ENCODE results near the gene ARID1A.
"Not testable (repeated sequence)": the region's sequence is repeated elsewhere in the genome, so short reads cannot be mapped to it uniquely, and the experiment has no call there.

Gene ARID1A

DNA sequence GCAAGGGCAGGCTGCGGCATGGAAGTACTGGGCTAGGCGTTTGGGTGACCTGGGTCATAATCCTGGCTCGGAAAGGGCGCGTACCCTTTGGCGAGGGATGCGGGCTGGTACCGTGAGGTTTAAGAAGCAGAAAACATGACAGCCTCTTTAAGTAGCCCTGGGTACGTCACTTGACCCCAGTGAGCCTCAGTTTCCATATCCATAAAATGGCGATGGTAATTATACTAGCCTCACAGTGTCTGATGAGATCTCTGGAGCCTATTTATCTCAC lies 92.6 kb downstream of the ARID1A start:
- no peak for DNase-seq (ENCODE audit: low spot score)

DNA sequence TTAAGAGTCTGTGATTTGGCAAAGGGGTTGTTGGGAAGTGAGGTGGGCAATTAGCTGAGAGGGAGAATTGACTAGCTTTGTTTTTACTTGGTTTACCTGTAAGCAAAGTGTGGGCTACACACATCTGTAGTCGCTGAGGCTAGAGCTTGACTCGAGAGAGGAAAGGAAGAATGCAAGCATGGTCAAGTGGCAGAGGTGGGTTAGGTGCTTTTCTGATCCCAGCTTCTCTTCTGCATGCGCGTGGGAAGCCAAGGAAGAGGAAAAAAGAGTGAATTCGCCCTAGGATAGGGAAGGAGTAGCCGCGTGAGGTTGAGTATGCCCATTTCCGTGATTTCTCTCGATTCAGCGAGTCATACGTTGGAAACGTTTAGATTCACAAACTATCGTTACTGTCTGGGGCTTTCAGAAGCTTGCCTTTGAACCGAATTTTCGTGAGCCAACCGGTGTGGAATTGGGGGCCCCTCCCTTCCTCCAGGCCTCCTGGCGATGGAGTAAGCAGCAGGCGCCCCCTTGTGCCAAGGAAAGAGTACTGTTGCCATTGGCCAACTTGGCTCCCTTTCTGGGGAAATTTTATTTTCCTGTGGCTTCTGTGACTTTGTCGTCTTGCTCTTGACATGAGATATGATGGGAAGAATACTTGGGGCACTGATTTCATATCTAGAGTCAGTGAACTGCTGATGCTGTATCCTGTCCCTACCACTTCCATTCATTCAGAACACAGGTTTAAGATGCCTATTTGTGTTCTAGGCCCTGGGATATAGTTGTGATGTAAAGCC lies 93.2 kb downstream of the ARID1A start:
- DNase-seq (ENCODE audit: low spot score), result peak; percentile 90

DNA sequence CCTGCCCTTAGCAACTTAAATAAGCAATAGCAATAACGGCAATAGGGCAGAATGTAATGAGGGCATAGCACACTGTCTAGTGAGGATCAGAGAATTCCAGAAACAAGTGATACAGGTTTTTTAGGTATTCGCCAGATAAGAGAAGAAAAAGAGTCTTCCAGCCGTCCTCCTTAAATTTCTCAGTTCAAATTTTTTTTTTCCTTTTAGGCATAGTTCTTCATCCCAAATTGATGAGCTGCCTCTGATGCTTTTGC lies 93.7 kb downstream of the ARID1A start:
- DNase-seq (ENCODE audit: low spot score), result no peak

DNA sequence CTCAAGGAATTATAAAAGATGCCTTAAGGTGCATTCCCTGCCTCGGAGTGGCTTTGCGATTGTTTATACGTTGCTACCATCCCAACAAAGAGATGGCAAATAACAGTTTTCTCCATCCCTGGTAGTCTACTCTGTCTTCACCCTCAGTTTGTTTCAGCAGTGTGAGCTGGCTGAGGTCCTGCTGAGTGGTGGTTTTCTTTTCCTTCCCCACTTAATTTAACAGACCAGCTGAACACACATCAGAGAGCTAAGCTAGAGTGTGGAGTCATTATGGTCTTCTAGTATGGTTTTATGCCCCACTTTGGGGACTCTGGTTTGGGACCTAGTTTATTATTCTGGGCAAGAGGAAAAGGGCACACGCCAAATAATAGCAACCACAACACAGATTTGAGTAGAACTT lies 94.1 kb downstream of the ARID1A start:
- no peak for DNase-seq (ENCODE audit: low spot score)

DNA sequence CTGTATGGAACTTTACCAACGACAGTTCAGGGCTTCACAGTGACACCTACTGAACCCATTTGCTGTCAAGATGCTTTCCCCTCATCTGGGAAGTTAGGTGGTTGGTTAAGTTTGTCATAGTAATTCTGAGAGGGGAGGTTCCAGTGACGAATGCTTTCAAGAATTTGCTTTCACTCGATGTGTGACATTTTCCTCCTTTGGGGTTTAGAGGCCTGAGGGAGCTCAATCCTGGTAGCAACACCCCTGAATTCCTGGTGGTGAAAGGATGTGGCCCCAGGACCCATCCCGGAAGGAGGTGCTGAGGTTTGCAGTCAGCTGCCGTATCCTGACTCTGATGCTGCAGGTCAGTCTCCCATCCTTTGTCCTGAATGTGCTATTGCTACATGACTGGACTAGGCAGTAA lies 94.7 kb downstream of the ARID1A start:
- no peak for DNase-seq (ENCODE audit: low spot score)

DNA sequence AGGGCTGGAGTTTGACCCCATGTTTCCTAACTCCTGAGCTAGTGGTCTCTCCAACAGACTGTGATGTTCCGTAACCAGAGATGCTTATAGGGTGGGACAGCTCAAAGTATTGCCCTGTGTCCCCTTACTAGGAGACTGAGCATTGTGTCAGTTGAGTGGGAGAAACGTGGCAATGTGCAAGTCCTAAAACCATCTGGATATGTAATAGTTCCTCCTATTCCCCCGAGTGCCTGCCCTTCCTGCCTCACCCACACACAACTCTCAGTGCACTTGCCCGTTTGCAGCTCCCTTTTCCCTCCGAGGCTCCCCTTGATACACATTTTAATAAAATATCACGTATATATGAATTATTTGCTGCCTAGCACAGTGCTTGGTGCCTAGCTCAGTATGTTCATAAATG lies 95.3 kb downstream of the ARID1A start:
- no peak for DNase-seq (ENCODE audit: low spot score)

DNA sequence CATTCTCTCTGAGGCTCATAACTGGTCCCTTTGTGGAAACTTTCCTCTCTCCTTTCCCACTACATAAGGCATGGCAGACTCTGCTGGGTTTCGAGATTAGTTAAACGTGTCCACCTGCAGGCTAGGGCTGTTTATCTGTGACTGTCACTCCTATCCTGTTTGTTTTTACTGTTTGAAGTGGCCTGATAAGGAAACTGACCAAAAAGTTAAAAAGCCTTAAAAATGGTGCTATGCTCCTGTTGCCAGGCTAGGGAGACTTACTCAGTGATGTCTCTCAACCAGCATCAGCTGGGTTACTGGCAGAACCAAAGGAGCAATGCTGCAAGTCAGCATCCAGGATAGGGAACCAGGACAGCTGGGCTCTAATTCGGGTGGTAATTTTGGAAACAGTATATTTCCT lies 95.8 kb downstream of the ARID1A start:
- DNase-seq (ENCODE audit: low spot score), result no peak

DNA sequence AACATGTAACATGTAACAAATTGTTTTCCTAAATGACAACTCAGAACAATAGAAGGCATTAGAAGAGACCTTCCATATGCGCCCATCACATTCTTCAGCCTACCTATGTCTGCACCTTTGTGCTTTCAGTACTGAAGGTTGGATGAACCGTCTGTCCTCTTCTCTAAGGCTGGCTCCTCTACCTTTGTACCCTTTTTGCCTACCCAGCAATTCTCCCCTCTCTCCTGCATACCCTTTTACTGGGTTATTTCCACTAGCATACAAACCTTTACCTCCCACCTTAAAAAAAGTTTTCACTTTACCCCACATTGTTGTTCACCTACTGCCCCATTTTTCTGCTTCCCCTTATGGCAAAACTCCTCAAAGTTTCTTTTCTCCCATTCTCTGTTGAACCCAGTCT lies 97.1 kb downstream of the ARID1A start:
- no peak for DNase-seq (ENCODE audit: low spot score)

DNA sequence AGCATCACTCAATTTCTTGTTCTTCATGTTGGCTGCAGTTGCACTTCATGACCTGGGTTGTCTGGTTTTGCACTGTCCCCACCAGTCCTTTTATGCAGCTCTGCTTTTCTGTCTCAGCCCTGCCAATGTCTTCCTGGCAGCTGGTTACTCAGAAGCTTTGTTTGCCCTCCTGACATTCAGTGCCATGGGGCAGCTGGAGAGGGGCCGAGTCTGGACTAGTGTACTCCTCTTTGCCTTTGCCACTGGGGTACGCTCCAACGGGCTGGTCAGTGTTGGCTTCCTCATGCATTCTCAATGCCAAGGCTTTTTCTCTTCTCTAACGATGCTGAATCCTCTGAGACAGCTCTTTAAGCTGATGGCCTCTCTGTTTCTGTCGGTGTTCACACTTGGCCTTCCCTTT lies 98.6 kb downstream of the ARID1A start:
- DNase-seq (ENCODE audit: low spot score), result no peak

DNA sequence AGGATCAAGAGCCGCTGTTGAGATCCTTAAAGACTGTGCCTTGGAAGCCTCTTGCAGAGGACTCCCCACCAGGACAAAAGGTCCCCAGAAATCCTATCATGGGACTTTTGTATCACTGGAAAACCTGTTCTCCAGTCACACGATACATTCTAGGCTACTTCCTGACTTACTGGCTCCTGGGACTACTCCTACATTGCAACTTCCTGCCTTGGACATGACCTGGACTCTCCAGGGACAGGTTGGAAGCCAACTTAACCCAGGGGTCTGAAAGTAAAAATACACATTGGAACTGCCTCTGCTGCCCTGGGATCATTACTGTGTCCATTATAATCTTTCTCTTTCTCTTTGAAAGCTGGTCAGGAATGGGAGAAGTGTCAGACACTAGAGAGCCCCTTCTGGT lies 101.8 kb downstream of the ARID1A start:
- no peak for DNase-seq (ENCODE audit: low spot score)

DNA sequence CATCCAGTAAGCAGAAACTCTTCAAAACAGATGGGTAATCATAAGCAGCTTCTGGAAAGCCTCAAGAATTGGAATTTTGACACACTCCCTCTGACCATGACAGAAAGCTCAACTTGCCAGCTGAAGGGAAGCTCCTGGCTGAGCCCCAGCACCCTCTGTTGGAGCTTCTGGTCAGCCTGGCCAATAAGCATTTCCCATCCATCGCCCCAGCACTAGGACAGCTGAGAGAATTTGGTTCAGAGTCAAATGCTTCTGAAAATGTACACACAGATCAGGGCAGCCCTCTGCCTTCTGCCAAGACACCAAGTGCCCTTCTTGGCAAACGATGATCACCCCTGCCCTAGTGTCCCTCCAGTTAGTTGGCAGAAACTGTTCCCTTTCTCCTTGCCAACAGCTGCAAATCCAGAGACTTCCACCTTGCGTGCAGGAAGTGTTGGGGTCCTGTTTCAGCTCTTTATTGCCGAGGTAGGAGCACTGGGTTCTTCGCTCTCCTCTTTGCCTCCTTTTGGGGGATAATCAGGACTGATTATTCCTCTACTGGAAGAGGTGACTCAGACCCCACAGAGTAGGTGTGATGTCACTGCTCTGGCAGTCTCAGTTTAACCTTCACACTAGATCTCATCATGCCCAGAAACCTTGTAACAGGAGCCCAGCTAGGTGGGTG lies 103.8 kb downstream of the ARID1A start:
- peak; percentile 70 for DNase-seq (ENCODE audit: low spot score)

DNA sequence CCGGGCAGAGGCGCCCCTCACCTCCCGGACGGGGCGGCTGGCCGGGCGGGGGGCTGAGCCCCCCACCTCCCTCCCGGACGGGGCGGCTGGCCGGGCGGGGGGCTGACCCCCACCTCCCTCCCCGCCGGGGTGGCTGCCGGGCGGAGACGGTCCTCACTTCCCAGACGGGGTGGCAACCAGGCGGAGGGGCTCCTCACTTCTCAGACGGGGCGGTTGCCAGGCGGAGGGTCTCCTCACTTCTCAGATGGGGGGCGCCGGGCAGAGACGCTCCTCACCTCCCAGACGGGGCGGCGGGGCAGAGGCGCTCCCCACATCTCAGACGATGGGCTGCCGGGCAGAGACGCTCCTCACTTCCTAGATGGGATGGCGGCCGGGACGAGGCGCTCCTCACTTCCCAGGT lies 108.1 kb downstream of the ARID1A start:
- not testable (repeated sequence) for DNase-seq (ENCODE audit: low spot score)

DNA sequence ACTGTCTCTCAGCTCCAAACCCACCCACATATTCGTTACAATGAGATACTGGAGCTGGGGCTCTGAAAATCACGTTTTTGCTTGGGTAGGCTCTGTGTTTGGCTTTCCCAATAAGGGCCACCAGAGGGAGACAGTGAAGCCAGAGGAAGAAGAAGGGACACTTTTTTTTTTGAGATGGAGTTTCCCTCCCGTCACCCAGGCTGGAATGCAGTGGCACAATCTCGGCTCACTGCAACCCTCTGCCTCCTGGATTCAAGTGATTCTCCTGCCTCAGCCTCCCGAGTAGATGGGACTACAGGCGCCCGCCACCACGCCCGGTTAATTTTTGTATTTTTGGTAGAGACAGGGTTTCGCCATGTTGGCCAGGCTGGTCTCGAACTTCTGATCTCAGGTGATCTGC lies 114.3 kb downstream of the ARID1A start:
- not testable (repeated sequence) for DNase-seq (ENCODE audit: low spot score)

DNA sequence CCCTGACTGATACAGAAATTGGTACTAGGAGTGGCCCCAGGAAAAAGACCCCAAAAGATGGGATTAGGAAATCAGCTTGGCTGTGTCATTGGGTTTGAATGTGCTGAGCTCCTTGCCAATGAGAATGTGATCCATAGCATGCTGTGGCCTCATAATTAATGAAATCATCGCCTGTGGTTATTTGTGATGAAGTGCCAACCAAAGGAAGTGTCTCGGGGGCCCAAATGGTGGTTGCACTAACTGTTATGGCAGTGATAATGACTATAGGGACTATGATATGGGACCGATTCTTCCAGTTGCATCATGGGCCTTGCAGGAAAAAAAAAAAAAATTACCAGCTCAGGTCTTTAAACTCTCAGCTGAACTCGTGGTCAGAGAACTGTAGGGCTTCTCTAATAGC lies 115.2 kb downstream of the ARID1A start:
- no peak for DNase-seq (ENCODE audit: low spot score)

DNA sequence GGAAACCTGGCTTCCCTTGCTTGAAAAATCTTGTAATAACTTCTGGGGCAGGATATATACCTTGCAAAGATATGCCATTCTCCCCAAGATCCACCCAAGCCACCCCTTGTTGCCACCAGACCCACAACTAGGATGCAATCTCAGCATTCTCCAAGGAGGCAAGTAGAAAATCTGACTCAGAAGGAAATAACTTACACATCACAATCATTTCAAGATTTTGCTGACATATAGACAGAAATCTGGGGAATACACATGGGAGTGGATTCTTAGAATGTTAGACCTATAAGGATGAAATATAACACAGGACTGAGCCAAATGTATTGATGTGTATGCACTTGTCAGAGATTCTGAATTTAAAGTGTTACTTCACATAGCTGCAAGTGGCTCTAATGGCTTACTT lies 115.9 kb downstream of the ARID1A start:
- DNase-seq (ENCODE audit: low spot score), result no peak

DNA sequence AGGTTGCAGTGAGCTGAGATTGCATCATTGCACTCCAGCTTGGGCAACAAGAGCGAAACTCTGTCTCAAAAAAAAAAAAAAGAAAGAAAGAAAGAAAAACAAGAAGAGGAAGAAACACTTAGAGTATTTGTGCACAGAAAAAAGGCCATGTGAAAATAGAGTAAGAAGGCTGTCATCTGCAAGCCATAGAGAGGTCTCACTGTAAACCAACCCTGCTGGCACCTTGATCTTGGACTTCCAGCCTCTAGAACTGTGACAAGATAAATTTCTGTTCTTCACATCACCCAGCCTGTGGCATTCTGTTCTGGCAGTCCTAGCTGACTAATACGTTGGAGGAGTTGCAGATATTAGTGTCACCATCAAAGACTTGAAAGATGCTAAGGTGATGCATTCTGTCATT lies 118.6 kb downstream of the ARID1A start:
- no peak for DNase-seq (ENCODE audit: low spot score)

DNA sequence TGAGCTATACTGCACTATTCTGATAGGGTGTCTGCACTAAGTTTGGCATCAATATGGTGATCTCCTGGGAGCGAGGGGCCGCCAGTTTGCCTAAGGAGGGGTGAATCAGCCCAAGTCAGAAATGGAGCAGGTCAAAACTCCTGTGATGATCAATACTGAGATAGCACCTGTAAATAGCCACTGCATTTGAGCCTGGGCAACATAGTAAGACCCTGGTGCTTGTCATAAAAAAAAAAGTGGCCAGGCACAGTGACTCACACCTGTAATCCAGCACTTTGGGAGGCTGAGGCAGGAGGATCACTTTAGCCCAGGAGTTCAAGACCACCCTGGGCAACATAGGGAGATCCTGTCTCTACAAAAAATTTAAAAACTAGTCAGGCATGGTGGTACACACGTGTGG lies 119.1 kb downstream of the ARID1A start:
- no peak for DNase-seq (ENCODE audit: low spot score)

DNA sequence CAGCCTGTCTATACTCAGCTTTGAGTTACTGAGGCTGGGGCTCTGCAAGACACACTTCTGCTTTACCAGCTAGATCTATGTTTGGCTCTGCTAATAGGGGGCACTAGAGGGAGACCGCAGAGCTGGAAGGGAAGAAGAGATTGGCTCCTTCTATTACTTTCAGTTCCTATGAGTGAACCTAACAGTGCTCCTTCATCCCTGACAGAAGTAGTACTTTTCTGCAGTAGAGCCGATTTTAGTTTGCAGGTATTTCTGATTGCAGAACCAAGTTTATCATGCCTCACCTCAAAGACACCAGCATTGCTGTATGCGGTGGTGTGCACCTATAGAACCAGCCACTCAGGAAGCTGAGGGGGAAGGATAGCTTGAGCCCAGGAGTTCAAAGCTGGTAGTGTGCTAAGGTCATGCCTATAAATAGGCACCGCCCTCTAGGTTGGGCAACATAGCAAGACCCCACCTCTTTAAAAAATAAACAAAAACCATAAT lies 125.0 kb downstream of the ARID1A start:
- no peak for DNase-seq (ENCODE audit: low spot score)

DNA sequence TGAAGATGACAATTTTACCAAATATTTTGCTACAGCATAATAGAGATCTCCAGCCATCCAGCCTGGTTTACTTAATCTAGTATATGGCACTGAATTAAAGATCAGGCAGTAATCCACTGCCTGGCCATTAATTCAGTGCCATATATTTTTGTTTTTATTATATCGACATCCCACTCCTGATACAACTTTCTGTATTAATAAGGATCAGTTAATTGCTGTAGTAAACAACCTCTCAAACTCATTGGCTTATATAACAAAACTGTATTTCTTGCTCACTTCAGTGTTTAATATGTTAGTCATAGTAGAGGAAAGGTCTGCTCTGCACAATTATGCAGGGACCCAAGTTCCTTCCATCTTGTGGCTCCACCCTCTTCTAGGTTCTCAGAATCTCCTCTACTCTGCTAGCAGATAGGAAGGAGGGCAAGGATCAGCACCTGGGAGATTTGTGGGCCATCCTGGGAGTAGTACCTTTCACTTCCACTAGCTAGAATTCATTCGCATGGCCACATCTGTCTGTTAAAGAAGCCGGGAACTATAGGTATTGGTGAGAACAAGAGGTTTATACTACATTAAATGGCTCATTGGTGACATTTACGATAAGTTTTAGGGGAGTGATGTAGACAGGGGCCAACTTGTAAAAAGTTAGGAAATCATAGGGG lies 127.1 kb downstream of the ARID1A start:
- no peak for DNase-seq (ENCODE audit: low spot score)

DNA sequence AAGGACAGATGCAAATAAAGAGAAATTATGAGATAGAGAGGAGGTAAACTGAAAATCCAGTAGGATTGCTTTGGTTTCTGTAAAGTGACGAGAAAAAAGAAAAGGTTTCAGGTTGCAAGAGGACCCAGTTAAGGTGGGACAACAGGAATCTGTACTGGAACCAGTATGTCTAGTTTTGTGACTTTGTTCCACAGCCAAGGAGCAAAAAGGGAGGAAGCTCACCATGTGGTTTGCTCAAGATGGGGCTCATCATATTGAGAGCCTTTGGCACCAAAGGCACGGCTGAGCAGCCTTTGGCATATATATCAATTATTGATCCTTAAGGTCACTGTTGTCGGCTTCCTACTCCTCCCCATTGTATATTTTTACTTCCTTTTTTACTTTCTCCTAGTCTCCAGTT lies 128.9 kb downstream of the ARID1A start:
- no peak for DNase-seq (ENCODE audit: low spot score)

DNA sequence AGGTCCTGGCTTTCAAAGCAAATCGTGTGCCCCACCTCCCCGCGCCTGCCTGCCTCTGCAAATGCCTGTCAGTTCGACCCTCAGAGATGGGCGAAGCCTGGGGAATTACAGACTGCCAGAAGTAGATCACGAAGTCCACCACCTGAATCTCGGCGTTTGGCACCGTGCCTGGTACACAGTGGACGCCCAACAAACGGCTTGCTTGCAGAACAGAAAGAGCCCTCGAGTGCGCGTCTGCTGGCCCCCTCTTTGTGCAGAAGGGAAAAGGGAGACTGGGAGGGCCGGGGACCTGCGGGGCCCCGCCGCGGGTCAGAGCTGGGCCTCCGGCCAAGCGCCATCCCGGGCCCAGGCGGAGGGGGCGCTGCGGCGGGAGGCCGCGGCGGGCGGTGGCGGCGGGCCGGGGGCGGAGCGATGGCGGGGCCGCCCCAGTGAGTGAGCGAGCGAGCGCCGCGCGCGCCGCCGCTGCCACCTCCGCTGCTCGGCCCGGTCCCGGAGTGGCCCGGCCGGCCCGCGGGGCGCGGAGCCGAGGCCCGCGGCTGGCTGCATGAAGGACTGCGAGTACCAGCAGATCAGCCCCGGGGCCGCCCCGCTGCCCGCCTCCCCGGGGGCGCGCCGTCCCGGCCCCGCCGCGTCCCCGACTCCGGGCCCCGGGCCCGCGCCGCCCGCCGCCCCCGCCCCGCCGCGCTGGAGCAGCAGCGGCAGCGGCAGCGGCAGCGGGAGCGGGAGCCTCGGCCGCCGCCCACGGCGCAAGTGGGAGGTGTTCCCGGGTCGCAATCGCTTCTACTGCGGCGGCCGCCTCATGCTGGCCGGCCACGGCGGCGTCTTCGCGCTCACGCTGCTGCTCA lies 130.7 kb downstream of the ARID1A start, which contains the start of gene ZDHHC18:
ZDHHC18 (plus strand) TSS at position 428 of the 845 bp plus-strand sequence; CDS start at position 545, 117 bp downstream.
- DNase-seq (ENCODE audit: low spot score), result peak; percentile 68

DNA sequence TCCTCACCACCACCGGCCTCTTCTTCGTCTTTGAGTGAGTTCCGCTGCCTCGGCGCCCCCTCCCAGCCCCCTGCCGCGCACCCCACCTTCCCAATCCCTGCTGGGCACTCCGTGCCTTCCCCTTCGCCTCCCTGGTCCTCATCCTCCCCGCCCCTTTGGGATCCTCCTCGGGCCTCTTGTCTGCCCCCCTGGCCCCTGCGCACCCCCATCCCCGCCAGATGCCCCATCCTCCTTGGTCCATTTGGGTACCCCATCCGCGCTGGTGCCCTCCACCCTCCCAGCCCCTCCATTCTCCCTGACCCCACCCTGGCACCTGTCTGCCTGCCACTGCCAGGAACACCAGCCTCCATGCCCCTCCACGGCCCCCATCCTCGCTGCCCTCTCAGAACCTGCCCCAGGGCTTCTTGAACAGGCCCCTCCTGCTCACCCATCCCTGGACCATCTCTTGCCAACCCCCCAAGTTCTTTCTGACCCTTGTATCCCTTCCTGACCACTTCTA lies 131.3 kb downstream of the ARID1A start:
- DNase-seq (ENCODE audit: low spot score), result no peak

Measured in putamen (tissue), 1 donor.